Activated CD8-positive, alpha-beta memory T cell treated with anti-CD3 and anti-CD28 coated beads, Interleukin-2, amount 50 U/mL, for 24 hours (primary cell): Measurements from ENCODE around the gene SGCD.

Experiments used
- DNase-seq: peaks from one replicate; pipeline ENCODE4 v3.0.0-alpha.2; 2020; ENCODE audit errors: extremely low read depth

SGCD gene

GRCh38 chr5:156764176-156764971 lies 437.4 kb downstream of the SGCD start:
- DNase-seq = no peak

- DNase-seq = no peak
Observed at GRCh38 chr5:156774273-156774672, 447.3 kb downstream of the SGCD start.

DNA sequence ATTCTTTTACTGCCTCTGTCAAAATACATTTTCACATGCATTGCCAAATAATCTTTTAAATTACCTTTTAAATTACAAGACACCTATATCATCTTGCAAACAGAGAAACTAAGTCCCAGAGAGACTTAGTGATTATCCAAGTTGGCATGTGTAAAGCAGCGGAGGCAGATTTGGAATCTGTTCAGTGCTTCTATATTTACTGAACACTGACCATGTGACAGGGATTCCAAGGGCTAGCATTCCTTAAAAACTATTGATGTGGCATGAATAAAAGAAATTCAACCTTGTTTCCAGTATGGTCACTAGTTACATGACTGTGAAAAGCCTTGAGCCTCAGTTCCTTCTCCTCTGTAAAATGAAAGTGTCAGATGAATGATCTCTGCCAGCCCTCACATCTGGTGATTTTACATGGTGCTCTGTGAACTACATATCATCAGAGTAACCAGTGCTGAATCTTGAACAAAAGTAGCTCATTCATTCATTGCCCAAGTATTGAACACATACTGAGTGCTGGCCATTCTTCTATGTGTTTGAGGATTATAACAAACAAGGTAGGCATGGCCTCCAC lies 451.3 kb downstream of the SGCD start:
- no peak for DNase-seq

GRCh38 chr5:156778752-156779151 lies 451.8 kb downstream of the SGCD start:
- DNase-seq = no peak

GRCh38 chr5:156779436-156779835 lies 452.5 kb downstream of the SGCD start:
- DNase-seq = no peak

GRCh38 chr5:156783092-156783491 lies 456.1 kb downstream of the SGCD start:
- no peak for DNase-seq

- no peak for DNase-seq
Observed at GRCh38 chr5:156794687-156795086, 467.7 kb downstream of the SGCD start.

DNA sequence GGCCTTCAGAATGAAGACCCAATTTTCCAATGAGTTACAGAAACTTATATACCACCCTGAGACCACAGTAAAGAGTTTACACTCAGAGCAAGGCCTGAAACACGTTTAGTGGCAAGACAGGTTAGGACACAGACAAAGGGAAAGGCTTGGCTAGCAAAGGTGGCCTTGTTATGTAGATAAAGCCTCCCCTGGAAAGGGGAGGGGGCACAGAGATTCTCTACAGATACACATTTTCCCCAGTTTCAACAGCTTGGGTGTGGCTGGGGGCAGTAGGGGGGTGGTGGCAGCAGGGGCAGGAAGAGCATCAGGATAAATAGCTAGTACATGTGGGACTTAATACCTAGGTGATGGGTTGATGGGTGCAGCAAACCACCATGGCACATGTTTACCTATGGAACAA lies 471.2 kb downstream of the SGCD start:
- no peak for DNase-seq

DNA sequence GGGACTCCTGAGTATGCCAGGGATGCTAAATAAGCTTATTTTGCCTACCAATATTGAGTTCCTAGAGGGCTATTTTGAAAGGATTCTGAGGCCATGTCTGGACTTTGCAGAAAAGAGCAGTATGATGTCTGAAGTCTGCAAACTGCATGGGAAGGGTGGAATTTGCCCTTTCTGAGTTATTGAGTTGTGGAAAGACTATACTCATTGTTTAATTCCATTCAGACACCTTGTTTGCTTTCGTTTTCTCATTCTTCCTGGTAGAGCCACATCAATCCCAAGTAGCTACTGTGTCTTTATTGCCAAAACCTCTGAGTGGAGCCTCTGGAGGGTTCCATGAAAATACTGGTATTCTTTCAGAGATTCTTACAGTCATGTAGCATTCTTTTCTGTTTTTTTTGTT lies 472.2 kb downstream of the SGCD start:
- no peak for DNase-seq

DNA sequence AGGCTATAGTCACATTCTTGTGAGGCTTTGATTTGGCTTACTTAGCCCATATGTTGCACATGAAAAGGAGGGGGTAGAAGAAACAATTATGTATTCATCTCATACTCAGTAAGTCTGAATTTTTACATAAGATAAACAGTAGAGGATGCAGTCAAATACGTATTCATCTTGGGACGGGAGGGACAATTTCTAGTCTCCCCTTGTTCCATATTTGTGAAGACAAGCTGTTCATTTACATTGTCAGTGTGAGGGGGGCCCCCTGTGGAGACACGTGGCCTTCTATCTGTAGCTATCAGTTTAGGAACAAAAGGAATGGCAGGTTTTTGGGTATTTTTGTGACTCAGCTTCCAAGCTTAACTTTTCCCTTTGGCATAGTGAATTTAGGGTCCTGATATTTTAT lies 474.0 kb downstream of the SGCD start:
- DNase-seq = no peak

DNA sequence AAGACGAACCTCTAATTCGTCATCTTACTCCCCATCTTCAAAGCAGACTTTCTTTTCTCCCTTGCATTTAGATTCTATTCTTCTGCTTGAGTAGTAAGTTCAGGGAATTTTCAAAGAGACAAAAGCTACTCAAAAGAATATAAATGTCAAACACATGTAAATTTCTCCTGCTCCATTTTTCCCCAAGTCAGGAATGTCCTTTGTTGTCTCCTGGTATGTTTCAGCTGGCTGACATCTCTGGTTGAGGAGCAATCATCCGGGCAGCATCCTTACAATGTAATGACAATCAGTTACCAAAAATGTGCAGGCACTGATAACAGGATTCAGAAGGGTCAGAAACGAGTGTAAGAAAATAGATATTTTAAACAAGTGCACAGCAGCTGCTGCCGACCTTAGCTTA lies 475.5 kb downstream of the SGCD start:
- no peak for DNase-seq

GRCh38 chr5:156803404-156803803 lies 476.4 kb downstream of the SGCD start:
- DNase-seq = no peak

DNA sequence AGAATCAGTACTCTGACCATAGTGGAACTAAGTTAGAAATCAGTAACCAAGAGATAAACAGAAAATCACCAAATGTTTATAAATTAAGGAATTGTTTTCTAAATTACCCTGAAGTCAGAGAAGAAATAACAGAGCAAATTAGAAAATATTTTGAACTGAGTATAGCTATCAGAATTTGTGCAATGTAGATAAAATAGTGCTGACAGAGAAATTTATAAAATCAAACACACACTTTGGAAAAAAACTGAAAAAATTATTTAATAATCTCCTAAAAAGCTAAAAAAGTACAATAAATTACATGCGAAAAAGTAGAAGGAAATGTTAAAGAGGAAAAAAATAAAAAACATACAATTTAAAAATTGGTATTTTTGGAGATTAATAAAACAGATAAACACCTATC lies 486.0 kb downstream of the SGCD start:
- DNase-seq = no peak

DNA sequence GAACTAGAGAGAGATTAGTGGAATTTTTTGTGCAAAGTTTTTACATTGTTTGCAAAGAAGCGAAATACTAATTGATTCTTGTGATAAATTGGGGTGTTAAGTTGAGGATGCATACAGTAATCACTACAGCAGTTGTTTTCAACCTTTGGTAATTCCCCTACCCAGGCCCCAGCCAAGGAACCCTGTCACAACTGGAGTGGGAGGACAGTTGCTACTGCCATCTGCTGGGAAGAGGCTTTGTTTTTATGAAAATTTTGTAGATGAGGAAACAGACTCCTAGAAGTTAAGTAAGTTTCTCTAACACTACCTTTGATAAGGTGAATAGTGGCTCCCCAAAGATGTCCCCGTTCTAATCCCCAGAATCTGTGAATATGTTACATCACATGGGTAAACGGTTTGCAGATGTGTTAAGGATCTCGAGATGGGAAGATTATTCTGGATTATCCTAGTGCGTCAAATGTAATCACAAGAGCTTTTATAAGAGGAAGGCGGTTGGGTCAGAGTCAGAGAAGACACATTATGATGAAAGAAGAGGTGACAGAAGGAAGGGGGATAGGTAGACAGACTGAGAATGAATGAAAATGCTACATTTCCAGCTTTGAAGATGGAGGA lies 489.1 kb downstream of the SGCD start:
- DNase-seq = no peak
